K562 (cell line): ENCODE data around the gene CRPPA. TPM values are rescaled to one million over a fixed set of nuclear protein-coding genes. Genes with fewer than 3 reads are reported as not detected.

Experiments
- ATAC-seq: fragments of 200-7000 bp; cut with Tn5 transposase; 3 replicates; pipeline ENCODE4 v1.9.1; 2020; ENCODE audit warnings: moderate library complexity
- BruUV-seq: library from RNA; stranded (reverse); fragments of 400-500 nt; replicated peaks from 2 replicates; lab custom pipeline; 2021; lab: Mats Ljungman, UMichigan
- CTCF ChIA-PET: fragments of 300-600 bp; formaldehyde crosslinking; extraction: SDS; loops from one replicate; lab custom pipeline; 2021; ENCODE audit warnings: low intra/inter-chr PET ratio; lab: Yijun Ruan, JAX
- POLR2A ChIA-PET: fragments of 300-600, 350-650 bp; sonication (Branson Sonifier 250); formaldehyde crosslinking; extraction: SDS; loops from one replicate; lab custom pipeline; 2021; ENCODE audit warnings: antibody characterized with exemption, inconsistent platforms; lab: Yijun Ruan, JAX
- DNase-seq, 4 experiments: peaks; one replicate each; pipeline versions ENCODE4 v3.0.0 to v3.0.0-alpha.2; 2011 to 2018; ENCODE audit warnings: low spot score in 3 of 4, mixed read lengths in 3 of 4; ENCODE audit errors: extremely low read depth in 1 of 4
- FAIRE-seq: peaks from 2 replicates; lab custom pipeline; 2011; peaks lifted over from hg19 to GRCh38; lab: Jason Lieb, UNC
- H2AFZ ChIP-seq: 2 replicates; pipeline ENCODE4 v1.6.0; 2011; ENCODE audit warnings: low read depth, low read length, control low read depth, inconsistent platforms
- H3K27ac ChIP-seq: fragments of 200-600 bp; 3 replicates; pipeline ENCODE4 v1.8.0; 2011; ENCODE audit warnings: low read depth, mild to moderate bottlenecking, control low read depth, inconsistent platforms, low read length, moderate library complexity, mixed read lengths; ENCODE audit errors: extremely low read depth
- H3K27me3 ChIP-seq, 2 experiments: fragments of 300-600 bp in 1 of 2; 2 replicates in 1 of 2; 3 replicates in 1 of 2; pipeline versions ENCODE4 v1.6.0 to v1.8.0; 2011; ENCODE audit warnings: inconsistent platforms in 2 of 2, low read length in 2 of 2, mild to moderate bottlenecking in 1 of 2, mixed read lengths in 1 of 2, moderate library complexity in 1 of 2; ENCODE audit not compliant: control insufficient read depth in 2 of 2, insufficient read depth in 2 of 2
- H3K36me3 ChIP-seq: fragments of 300-600 bp; 3 replicates; pipeline ENCODE4 v1.8.0; 2011; ENCODE audit warnings: mild to moderate bottlenecking, low read length, inconsistent platforms; ENCODE audit not compliant: control insufficient read depth, insufficient read depth
- H3K4me1 ChIP-seq, 2 experiments: fragments of 200-600 bp in 1 of 2; replicated peaks in 1 of 2; 2 replicates in 1 of 2; 3 replicates in 1 of 2; pipeline versions ENCODE4 v1.5.1 to v1.8.0; 2011; ENCODE audit warnings: inconsistent platforms in 2 of 2, low read length in 2 of 2, mild to moderate bottlenecking in 1 of 2, mixed read lengths in 1 of 2, moderate library complexity in 1 of 2; ENCODE audit not compliant: control insufficient read depth in 2 of 2, insufficient read depth in 2 of 2
- H3K4me2 ChIP-seq: 2 replicates; pipeline ENCODE4 v1.6.1; 2011; ENCODE audit warnings: low read length, control low read depth, inconsistent platforms, mixed read lengths; ENCODE audit not compliant: insufficient read depth
- H3K4me3 ChIP-seq: fragments of 200-600 bp; sonication (generic), shearing (Covaris generic); 2 replicates; pipeline ENCODE4 v1.5.1; 2016; ENCODE audit warnings: control low read depth, inconsistent platforms
- H3K79me2 ChIP-seq: fragments of 200-600 bp; 3 replicates; pipeline ENCODE4 v1.8.0; 2011; ENCODE audit warnings: low read length, inconsistent platforms; ENCODE audit not compliant: control insufficient read depth, insufficient read depth
- H3K9ac ChIP-seq, 2 experiments: 2 replicates each; pipeline versions ENCODE4 v1.6.0 to v1.6.1; 2011; ENCODE audit warnings: low read depth in 2 of 2, low read length in 2 of 2, control low read depth in 1 of 2, inconsistent platforms in 1 of 2, mild to moderate bottlenecking in 1 of 2, mixed read lengths in 1 of 2; ENCODE audit not compliant: insufficient read depth in 1 of 2
- H3K9me1 ChIP-seq: one replicate; pipeline ENCODE4 v1.6.0; 2011; ENCODE audit warnings: inconsistent platforms, mild to moderate bottlenecking, low read length, moderate library complexity; ENCODE audit not compliant: control insufficient read depth, insufficient read depth
- H3K9me3 ChIP-seq: replicated peaks from 2 replicates; pipeline ENCODE4 v1.5.1; 2011; ENCODE audit warnings: low read depth, low read length, inconsistent platforms; ENCODE audit not compliant: control insufficient read depth, insufficient read depth
- H4K20me1 ChIP-seq: replicated peaks from 2 replicates; pipeline ENCODE4 v1.6.1; 2011; ENCODE audit warnings: low read length, inconsistent platforms, mixed read lengths; ENCODE audit not compliant: control insufficient read depth, insufficient read depth
- ATF7 ChIP-seq: fragments of 450-650 bp; IDR thresholded peaks from 2 replicates; pipeline ENCODE4 v1.7.1; 2014; ENCODE audit warnings: mild to moderate bottlenecking, moderate library complexity
- C11orf30 ChIP-seq: fragments of 450-650 bp; IDR thresholded peaks from 2 replicates; pipeline ENCODE4 v1.6.1; 2016; ENCODE audit warnings: low read depth, mild to moderate bottlenecking
- CSDE1 ChIP-seq, 2 experiments: fragments of 450-650 bp; IDR thresholded peaks; 2 replicates each; pipeline ENCODE4 v1.6.1; 2016; ENCODE audit warnings: mild to moderate bottlenecking in 1 of 2
- GTF2E2 ChIP-seq: fragments of 200-800 bp; sonication (Bioruptor generic); IDR thresholded peaks from 2 replicates; pipeline ENCODE4 v1.6.1; 2016; ENCODE audit warnings: missing genetic modification characterization, missing compliant biosample characterization
- KLF16 ChIP-seq: IDR thresholded peaks from 2 replicates; pipeline ENCODE4 v1.6.1; 2016; ENCODE audit warnings: antibody characterized with exemption
- MCM3 ChIP-seq: fragments of 450-650 bp; IDR thresholded peaks from 2 replicates; pipeline ENCODE4 v1.6.1; 2016
- NFE2 ChIP-seq: IDR thresholded peaks from 2 replicates; pipeline ENCODE4 v1.6.1; 2014; ENCODE audit warnings: antibody characterized with exemption, low read depth
- NRF1 ChIP-seq, 2 experiments: fragments of 450-650 bp; IDR thresholded peaks in 1 of 2; conservative IDR thresholded peaks in 1 of 2; 2 replicates each; pipeline ENCODE4 v1.6.1; 2014; ENCODE audit warnings: mild to moderate bottlenecking in 2 of 2
- PHF8 ChIP-seq: fragments of 200-600 bp; sonication (generic); IDR thresholded peaks from 2 replicates; pipeline ENCODE4 v1.6.1; 2012; ENCODE audit warnings: mixed run types, mild to moderate bottlenecking, inconsistent platforms, low read length, moderate library complexity, borderline replicate concordance
- POLR2A ChIP-seq: fragments of 450-650 bp; conservative IDR thresholded peaks from 2 replicates; pipeline ENCODE4 v1.6.1; 2016
- POLR2AphosphoS5 ChIP-seq: IDR thresholded peaks from 2 replicates; pipeline ENCODE4 v1.6.1; 2011; ENCODE audit warnings: mild to moderate bottlenecking, low read depth, low read length, moderate library complexity; ENCODE audit not compliant: control insufficient read depth, insufficient read depth
- POLR2G ChIP-seq: fragments of 200-400 bp; formaldehyde crosslinking; IDR thresholded peaks from 2 replicates; pipeline ENCODE4 v1.6.1; 2017; ENCODE audit warnings: low read depth, mild to moderate bottlenecking, antibody characterized with exemption, low read length, moderate library complexity
- SIN3A ChIP-seq, 2 experiments: fragments of 150-350 bp in 1 of 2; IDR thresholded peaks; 2 replicates each; pipeline ENCODE4 v1.6.1; 2011 to 2016; ENCODE audit warnings: borderline replicate concordance in 2 of 2, low read depth in 2 of 2, low read length in 2 of 2, mild to moderate bottlenecking in 2 of 2, moderate library complexity in 2 of 2; ENCODE audit not compliant: control insufficient read depth in 1 of 2
- SP1 ChIP-seq: sonication (generic); formaldehyde crosslinking; IDR thresholded peaks from 2 replicates; pipeline ENCODE4 v1.8.1; 2022; ENCODE audit warnings: mild to moderate bottlenecking, missing genetic modification reagents
- ZNF175 ChIP-seq: fragments of 200-800 bp; sonication (Bioruptor generic); IDR thresholded peaks from 2 replicates; pipeline ENCODE4 v1.6.1; 2016; ENCODE audit warnings: low read depth, mild to moderate bottlenecking, missing genetic modification characterization, missing compliant biosample characterization
- ZNF274 ChIP-seq: IDR thresholded peaks from 2 replicates; pipeline ENCODE4 v1.6.1; 2011; ENCODE audit warnings: low read depth, mild to moderate bottlenecking, low read length, moderate library complexity, borderline replicate concordance
- WGBS: fragments of 100-300 bp; shearing (Covaris generic); methylation state at CpG from one replicate; pipeline ENCODE4 v1.1.6; 2016; ENCODE audit warnings: low coverage, mixed read lengths; ENCODE audit not compliant: insufficient coverage; ENCODE audit errors: missing lambda C conversion rate; 5-methylcytosine and 5-hydroxymethylcytosine counted together
- in situ Hi-C: fragments of 300-500 bp; cut with MboI; formaldehyde crosslinking; loops from 4 replicates; pipeline ENCODE4 v1.15.0; 2018; ENCODE audit warnings: inconsistent platforms, mixed read lengths
- intact Hi-C: fragments of 100-400 bp; cut with micrococcal nuclease; formaldehyde crosslinking; loops from 2 replicates; pipeline ENCODE4 v1.14.2; 2022
- polyA plus RNA-seq, 8 experiments: library from polyadenylated mRNA; depleted of rRNA in 4 of 8; stranded (reverse) in 5 of 8; unstranded in 3 of 8; fragments of >200 nt; fragmentation: Nextera tagmentation in 2 of 8; fragmentation: Illumina TruSeq in 1 of 8; extraction: Ambion mirVana in 2 of 8; extraction: Trizol in 1 of 8; gene quantifications; 2 replicates each; pipeline versions ENCODE4 v1.2.1 to v1.2.3, GENCODE V29; 2011 to 2014; ENCODE audit warnings: inconsistent platforms in 1 of 8, missing spikeins in 1 of 8
- total RNA-seq, 7 experiments: library from RNA; depleted of rRNA in 6 of 7; stranded (reverse); fragments of >200 nt in 6 of 7; fragmentation: Illumina TruSeq in 2 of 7; extraction: Trizol in 2 of 7; gene quantifications; 2 replicates each; pipeline versions ENCODE4 v1.2.1 to v1.2.3, GENCODE V29; 2011 to 2021; ENCODE audit warnings: low replicate concordance in 1 of 7
- TF ChIP-seq, protein P1 (sequence below), 2 experiments: fragments of 450-650 bp; IDR thresholded peaks; 2 replicates each; pipeline ENCODE4 v1.6.1; 2016
- TF ChIP-seq, protein P2 (sequence below): sonication (generic); IDR thresholded peaks from 2 replicates; pipeline ENCODE4 v1.6.1; 2016

Gene CRPPA
- total and polyA plus RNA-seq, 9 of the 15 experiments (the other 6 are each of a cell fraction or from before 2014, with no cell fraction given) = 3.9 to 14.4 (median 7.8) TPM

DNA sequence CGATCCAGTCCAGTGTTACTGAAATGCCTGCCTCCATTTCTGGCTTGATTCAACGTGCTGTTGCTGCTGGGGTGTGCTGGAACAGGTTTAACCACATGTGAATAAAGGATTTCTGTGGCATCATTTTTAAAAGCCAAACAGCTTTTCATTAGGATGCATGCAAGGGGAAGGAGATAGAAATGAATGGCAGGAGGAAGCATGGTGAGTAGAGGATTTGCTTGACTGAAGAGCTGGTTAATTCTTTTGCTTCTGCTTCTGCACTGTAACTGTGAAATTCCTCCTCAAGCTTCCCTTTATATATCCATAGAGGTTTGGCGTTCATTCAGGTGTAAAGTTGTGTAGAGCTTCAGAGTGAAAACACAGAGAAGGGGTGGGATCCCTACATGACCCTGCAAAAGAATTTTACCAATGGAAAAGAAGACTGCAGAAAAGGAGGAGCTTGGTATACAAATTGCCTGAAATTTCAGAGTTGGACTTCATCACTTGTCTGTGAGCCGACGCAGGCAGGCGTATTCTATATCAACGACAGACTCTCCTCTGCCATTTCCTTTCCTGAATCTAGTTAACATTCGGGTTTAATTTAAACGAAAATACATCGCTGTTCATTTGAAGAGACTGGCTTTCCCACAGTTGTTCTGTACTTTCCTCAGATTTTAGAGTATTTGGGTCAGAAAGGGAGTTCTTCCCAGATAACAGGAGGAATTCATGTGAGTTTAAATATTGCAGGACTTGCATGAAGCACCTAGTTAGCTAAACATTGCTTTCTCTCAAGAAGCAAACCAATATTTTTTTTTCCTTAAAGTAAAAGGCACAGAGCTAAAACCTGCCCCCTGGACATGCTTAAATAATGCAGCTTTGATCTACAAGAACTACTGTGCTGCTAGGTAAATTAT is 44.4 kb upstream of the CRPPA start, which contains the start of gene SOSTDC1:
Gene SOSTDC1, minus strand, starts transcription at position 270 of the 893 bp plus-strand sequence. Its CDS starts 70 bp downstream, at position 200.
- H4K20me1 ChIP-seq = no peaks in the 10 kb centered on the region
- FAIRE-seq (peak; percentile 89), DNase-seq (peak; percentile 16 to 78 (median 43)), ATAC-seq (peak; percentile 91)
- peaks cover 24% of the 10 kb centered on the region for H3K79me2 ChIP-seq
- peak within 1 kb of the TSS; percentile 64 for H3K27ac ChIP-seq
- intact Hi-C loops (loop anchor here (1.0 kb wide), 1 partner anchor 27 kb away; no protein-coding TSS in a partner anchor), in situ Hi-C loops (no loop called here)
- peak within 1 kb of the TSS; percentile 45 for H3K4me3 ChIP-seq
- H2AFZ ChIP-seq = peak within 1 kb of the TSS; percentile 91
- no peaks in the 10 kb centered on the region for H3K9me1 ChIP-seq
- H3K9ac ChIP-seq = peak within 1 kb of the TSS; percentile 66 to 70
- WGBS = under 1% methylated on average over 10 of the region's 10 CpGs
- peak within 1 kb of the TSS; percentile 85 for H3K4me2 ChIP-seq
- TSS peak; percentile 97 for BruUV-seq
- no peaks in the 10 kb centered on the region for H3K9me3 ChIP-seq
- peaks cover 4% of the 10 kb centered on the region; the same call in 1 of the 3 replicates for H3K36me3 ChIP-seq
- POLR2A ChIA-PET = interaction anchor here (0.7 to 2.7 kb wide), 13 partner anchors 9 to 180 kb away, joined by 3 to 23 read pairs (median 4); partner anchors contain the start of gene ANKMY2
- no peaks in the 10 kb centered on the region; a peak in 1 of 5 replicates for H3K4me1 ChIP-seq
- no peaks in the 10 kb centered on the region for H3K27me3 ChIP-seq
- CTCF ChIA-PET = no interaction called here
- peak; percentile 68; the same call in 1 of the 2 replicates for TF ChIP-seq POLR2G
- 0 out of 2 replicates have a peak, but pooled peaks have one; percentile 9 for TF ChIP-seq GTF2E2 (tag)
- peak; percentile 40; the same call in 1 of the 2 replicates for TF ChIP-seq PHF8
- TF ChIP-seq C11orf30 = no peak
- peak; percentile 62 for TF ChIP-seq NFE2
- peak; percentile 77 to 80 for TF ChIP-seq NRF1 (conservative IDR thresholded peaks at IDR 0.05 in 1 of 2, IDR thresholded peaks at IDR 0.05 in 1 of 2)
- no peak for TF ChIP-seq SP1 (CRISPR knock-in tag)
- peak in 1 of 2 experiments; percentile 46; a peak in 1 of 4 replicates for TF ChIP-seq SIN3A (IDR thresholded peaks at IDR 0.05; ENCODE audit: borderline replicate concordance in 2 of 2, control insufficient read depth in 1 of 2, low read depth in 2 of 2, low read length in 2 of 2)
- TF ChIP-seq, protein P1, sequence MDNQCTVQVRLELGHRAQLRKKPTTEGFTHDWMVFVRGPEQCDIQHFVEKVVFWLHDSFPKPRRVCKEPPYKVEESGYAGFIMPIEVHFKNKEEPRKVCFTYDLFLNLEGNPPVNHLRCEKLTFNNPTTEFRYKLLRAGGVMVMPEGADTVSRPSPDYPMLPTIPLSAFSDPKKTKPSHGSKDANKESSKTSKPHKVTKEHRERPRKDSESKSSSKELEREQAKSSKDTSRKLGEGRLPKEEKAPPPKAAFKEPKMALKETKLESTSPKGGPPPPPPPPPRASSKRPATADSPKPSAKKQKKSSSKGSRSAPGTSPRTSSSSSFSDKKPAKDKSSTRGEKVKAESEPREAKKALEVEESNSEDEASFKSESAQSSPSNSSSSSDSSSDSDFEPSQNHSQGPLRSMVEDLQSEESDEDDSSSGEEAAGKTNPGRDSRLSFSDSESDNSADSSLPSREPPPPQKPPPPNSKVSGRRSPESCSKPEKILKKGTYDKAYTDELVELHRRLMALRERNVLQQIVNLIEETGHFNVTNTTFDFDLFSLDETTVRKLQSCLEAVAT (IDR thresholded peaks at IDR 0.05) = 0 out of 4 replicates have a peak, but pooled peaks of 1 of the 2 experiments have one; percentile 49
- peak; percentile 93 for TF ChIP-seq ZNF175 (CRISPR knock-in tag)
- no peak for TF ChIP-seq ZNF274
- TF ChIP-seq KLF16 = no peak
- TF ChIP-seq POLR2A = peak; percentile 78
- no peak; a peak in 1 of 4 replicates for TF ChIP-seq CSDE1 (IDR thresholded peaks at IDR 0.05)
- TF ChIP-seq ATF7 = peak; percentile 43; the same call in 1 of the 2 replicates
- TF ChIP-seq POLR2AphosphoS5 = peak; percentile 35; the same call in 1 of the 2 replicates
- no peak for TF ChIP-seq MCM3
- TF ChIP-seq, protein P2, sequence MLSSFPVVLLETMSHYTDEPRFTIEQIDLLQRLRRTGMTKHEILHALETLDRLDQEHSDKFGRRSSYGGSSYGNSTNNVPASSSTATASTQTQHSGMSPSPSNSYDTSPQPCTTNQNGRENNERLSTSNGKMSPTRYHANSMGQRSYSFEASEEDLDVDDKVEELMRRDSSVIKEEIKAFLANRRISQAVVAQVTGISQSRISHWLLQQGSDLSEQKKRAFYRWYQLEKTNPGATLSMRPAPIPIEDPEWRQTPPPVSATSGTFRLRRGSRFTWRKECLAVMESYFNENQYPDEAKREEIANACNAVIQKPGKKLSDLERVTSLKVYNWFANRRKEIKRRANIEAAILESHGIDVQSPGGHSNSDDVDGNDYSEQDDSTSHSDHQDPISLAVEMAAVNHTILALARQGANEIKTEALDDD = peak; percentile 49
